IMR-90 (cell line): ENCODE results near the gene PAFAH1B2.

Source experiments
- BHLHE40 ChIP-seq: fragments of 150-350 bp; IDR thresholded peaks from 2 replicates; pipeline ENCODE4 v1.6.1; 2016; ENCODE audit warnings: mild to moderate bottlenecking, low read depth, low read length
- CTCF ChIP-seq: conservative IDR thresholded peaks from 2 replicates; pipeline ENCODE4 v1.5.1; 2012; ENCODE audit warnings: mild to moderate bottlenecking, low read depth, low read length, improper control_type of control experiment
- USF2 ChIP-seq: fragments of 150-350 bp; IDR thresholded peaks from 2 replicates; pipeline ENCODE4 v1.6.1; 2017; ENCODE audit warnings: mild to moderate bottlenecking, antibody characterized with exemption, low read length, low read depth

- TF ChIP-seq BHLHE40, result peak; percentile 35; the same call in 1 of the 2 replicates
- TF ChIP-seq CTCF, result no peak
- TF ChIP-seq USF2, result no peak
These were observed 48.6 kb upstream of the PAFAH1B2 start for GRCh38 chr11:117095284-117096161.
